Measurements from ENCODE around the gene ELN.
"Not testable (repeated sequence)": the region's sequence is repeated elsewhere in the genome, so short reads cannot be mapped to it uniquely, and the experiment has no call there.

ELN gene

DNA sequence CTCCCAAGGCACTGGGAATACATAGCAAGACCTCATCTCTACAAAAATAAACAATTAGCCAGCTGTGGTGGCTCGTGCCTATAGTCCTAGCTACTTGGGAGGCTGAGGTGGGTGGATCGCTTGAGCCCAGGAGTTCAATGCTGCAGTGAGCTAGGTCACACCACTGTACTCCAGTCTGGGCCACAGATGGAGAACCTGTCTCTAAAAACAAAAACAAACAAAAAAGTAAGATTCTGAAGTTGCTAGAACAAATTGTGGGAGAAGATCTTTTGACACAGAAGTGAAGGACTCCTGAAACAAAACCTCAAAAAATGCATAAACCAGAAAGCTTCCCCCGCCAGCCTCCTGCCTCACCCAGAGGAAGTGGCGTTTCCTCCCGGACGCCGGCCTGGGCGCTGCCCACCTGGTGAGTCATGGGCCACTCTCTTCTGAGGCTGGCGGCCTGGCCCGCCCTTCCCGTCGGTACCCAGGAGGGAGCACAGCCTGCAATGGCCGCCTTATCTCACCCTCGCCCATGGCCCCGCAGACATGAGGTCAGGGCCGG is 25.4 kb upstream of the ELN start:
- no peaks in the 10 kb centered on the region for H3K4me1 ChIP-seq (ENCODE audit: control insufficient read depth, insufficient read depth, low read length)
- no peak overlapping the region for H3K27ac ChIP-seq (ENCODE audit: low read depth, low read length)
- no peaks in the 10 kb centered on the region for H3K9me3 ChIP-seq (ENCODE audit: control insufficient read depth, insufficient read depth, low read length)
- no peak overlapping the region for H3K4me3 ChIP-seq (ENCODE audit: low read depth, low read length)
- no peaks in the 10 kb centered on the region; the same call in 1 of the 2 replicates for H3K27me3 ChIP-seq (ENCODE audit: control insufficient read depth, insufficient read depth, low read length)
- no peak overlapping the region for H3K9ac ChIP-seq (ENCODE audit: low read depth, low read length)
- H3K36me3 ChIP-seq (ENCODE audit: control insufficient read depth, insufficient read depth, low read length) = no peaks in the 10 kb centered on the region

DNA sequence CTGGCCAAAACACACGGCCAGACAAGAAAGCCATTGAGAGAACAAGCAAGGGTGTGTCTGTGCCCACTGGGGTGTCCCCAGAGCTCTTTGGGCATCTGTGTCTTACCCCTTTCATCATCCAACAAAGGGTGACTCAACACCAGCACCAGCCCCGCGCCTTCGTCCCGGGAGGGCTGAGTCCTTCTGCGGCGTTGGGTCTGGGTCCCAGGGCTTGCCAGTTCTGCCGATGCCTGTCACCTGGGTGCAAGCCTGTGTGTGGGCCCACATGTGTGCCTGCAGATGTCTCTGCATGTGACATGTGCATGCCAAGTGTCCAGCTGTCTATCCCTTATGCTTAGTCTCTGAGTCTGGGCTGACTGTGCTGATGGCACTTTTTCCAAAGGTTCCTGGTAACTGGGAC is 24.4 kb upstream of the ELN start:
- Histone ChIP-seq H3K27ac (ENCODE audit: low read depth, low read length) (no peak overlapping the region), H3K4me1 (ENCODE audit: control insufficient read depth, insufficient read depth, low read length) (no peaks in the 10 kb centered on the region), H3K4me3 (ENCODE audit: low read depth, low read length) (no peak overlapping the region), H3K27me3 (ENCODE audit: control insufficient read depth, insufficient read depth, low read length) (no peaks in the 10 kb centered on the region; the same call in 1 of the 2 replicates), H3K9ac (ENCODE audit: low read depth, low read length) (no peak overlapping the region), H3K36me3 (ENCODE audit: control insufficient read depth, insufficient read depth, low read length) (no peaks in the 10 kb centered on the region), H3K9me3 (ENCODE audit: control insufficient read depth, insufficient read depth, low read length) (no peaks in the 10 kb centered on the region)

- Histone ChIP-seq H3K27me3 (ENCODE audit: control insufficient read depth, insufficient read depth, low read length) (no peaks in the 10 kb centered on the region; the same call in 1 of the 2 replicates), H3K9me3 (ENCODE audit: control insufficient read depth, insufficient read depth, low read length) (no peaks in the 10 kb centered on the region), H3K4me1 (ENCODE audit: control insufficient read depth, insufficient read depth, low read length) (no peaks in the 10 kb centered on the region), H3K9ac (ENCODE audit: low read depth, low read length) (no peak overlapping the region), H3K36me3 (ENCODE audit: control insufficient read depth, insufficient read depth, low read length) (no peaks in the 10 kb centered on the region), H3K27ac (ENCODE audit: low read depth, low read length) (no peak overlapping the region), H3K4me3 (ENCODE audit: low read depth, low read length) (no peak overlapping the region)
These were observed 21.9 kb upstream of the ELN start for GRCh38 chr7:74006032-74006431.

GRCh38 chr7:74006451-74007241 is 21.3 kb upstream of the ELN start:
- no peak overlapping the region for H3K9ac ChIP-seq (ENCODE audit: low read depth, low read length)
- H3K27me3 ChIP-seq (ENCODE audit: control insufficient read depth, insufficient read depth, low read length) = no peaks in the 10 kb centered on the region; the same call in 1 of the 2 replicates
- H3K4me1 ChIP-seq (ENCODE audit: control insufficient read depth, insufficient read depth, low read length) = no peaks in the 10 kb centered on the region
- no peak overlapping the region for H3K27ac ChIP-seq (ENCODE audit: low read depth, low read length)
- H3K9me3 ChIP-seq (ENCODE audit: control insufficient read depth, insufficient read depth, low read length) = no peaks in the 10 kb centered on the region
- H3K4me3 ChIP-seq (ENCODE audit: low read depth, low read length) = no peak overlapping the region
- H3K36me3 ChIP-seq (ENCODE audit: control insufficient read depth, insufficient read depth, low read length) = no peaks in the 10 kb centered on the region

DNA sequence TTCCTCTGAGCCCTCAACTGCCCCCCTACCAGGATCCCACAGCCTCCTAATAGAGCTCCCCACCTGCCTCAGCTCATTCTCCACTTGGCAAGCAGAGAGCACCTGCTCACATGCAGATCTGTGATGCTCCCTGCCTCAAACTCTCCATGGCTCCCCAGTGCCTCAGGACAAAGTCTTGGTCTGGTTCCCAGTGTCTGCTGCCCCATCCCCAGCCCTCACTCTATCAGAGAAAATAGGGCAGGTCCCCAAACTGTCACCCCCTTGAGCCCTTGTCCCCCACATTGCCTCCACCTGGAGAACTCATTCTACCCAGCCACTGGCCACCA is 20.8 kb upstream of the ELN start:
- H3K4me3 ChIP-seq (ENCODE audit: low read depth, low read length) = no peak overlapping the region
- H3K9ac ChIP-seq (ENCODE audit: low read depth, low read length) = no peak overlapping the region
- no peaks in the 10 kb centered on the region; the same call in 1 of the 2 replicates for H3K27me3 ChIP-seq (ENCODE audit: control insufficient read depth, insufficient read depth, low read length)
- no peaks in the 10 kb centered on the region for H3K4me1 ChIP-seq (ENCODE audit: control insufficient read depth, insufficient read depth, low read length)
- H3K9me3 ChIP-seq (ENCODE audit: control insufficient read depth, insufficient read depth, low read length) = no peaks in the 10 kb centered on the region
- no peak overlapping the region for H3K27ac ChIP-seq (ENCODE audit: low read depth, low read length)
- no peaks in the 10 kb centered on the region for H3K36me3 ChIP-seq (ENCODE audit: control insufficient read depth, insufficient read depth, low read length)

DNA sequence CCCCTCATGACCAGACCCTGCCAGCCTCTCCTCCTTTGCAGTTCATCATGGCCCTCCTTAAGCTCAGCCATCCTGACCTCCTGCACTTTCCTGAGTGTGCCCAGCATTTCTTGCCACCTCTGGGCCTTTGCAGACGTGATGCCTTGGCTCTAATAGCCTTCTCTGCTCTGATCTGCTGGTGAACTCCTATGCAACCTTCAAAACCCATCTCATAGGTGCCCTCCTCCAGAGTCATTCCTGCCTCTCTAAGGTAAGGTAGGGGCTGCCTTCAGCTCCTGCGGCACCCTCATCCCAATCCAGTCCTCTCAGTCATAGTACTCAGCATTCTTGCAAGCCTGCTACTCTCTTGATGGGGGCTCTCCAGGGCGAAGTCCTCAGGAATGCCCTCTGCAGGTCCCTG is 19.3 kb upstream of the ELN start:
- Histone ChIP-seq H3K9me3 (ENCODE audit: control insufficient read depth, insufficient read depth, low read length) (no peaks in the 10 kb centered on the region), H3K27ac (ENCODE audit: low read depth, low read length) (no peak overlapping the region), H3K9ac (ENCODE audit: low read depth, low read length) (no peak overlapping the region), H3K36me3 (ENCODE audit: control insufficient read depth, insufficient read depth, low read length) (no peaks in the 10 kb centered on the region), H3K4me3 (ENCODE audit: low read depth, low read length) (no peak overlapping the region), H3K4me1 (ENCODE audit: control insufficient read depth, insufficient read depth, low read length) (no peaks in the 10 kb centered on the region; the same call in 1 of the 2 replicates), H3K27me3 (ENCODE audit: control insufficient read depth, insufficient read depth, low read length) (no peaks in the 10 kb centered on the region)

- H3K4me1 ChIP-seq (ENCODE audit: control insufficient read depth, insufficient read depth, low read length) = no peaks in the 10 kb centered on the region; the same call in 1 of the 2 replicates
- H3K27me3 ChIP-seq (ENCODE audit: control insufficient read depth, insufficient read depth, low read length) = no peaks in the 10 kb centered on the region
- H3K27ac ChIP-seq (ENCODE audit: low read depth, low read length) = no peak overlapping the region
- no peaks in the 10 kb centered on the region for H3K9me3 ChIP-seq (ENCODE audit: control insufficient read depth, insufficient read depth, low read length)
- H3K36me3 ChIP-seq (ENCODE audit: control insufficient read depth, insufficient read depth, low read length) = no peaks in the 10 kb centered on the region
- H3K4me3 ChIP-seq (ENCODE audit: low read depth, low read length) = no peak overlapping the region
- no peak overlapping the region for H3K9ac ChIP-seq (ENCODE audit: low read depth, low read length)
These were observed 18.3 kb upstream of the ELN start for GRCh38 chr7:74009719-74010118.

- Histone ChIP-seq H3K4me3 (ENCODE audit: low read depth, low read length) (no peak overlapping the region), H3K9ac (ENCODE audit: low read depth, low read length) (no peak overlapping the region), H3K9me3 (ENCODE audit: control insufficient read depth, insufficient read depth, low read length) (no peaks in the 10 kb centered on the region), H3K4me1 (ENCODE audit: control insufficient read depth, insufficient read depth, low read length) (no peaks in the 10 kb centered on the region; the same call in 1 of the 2 replicates), H3K36me3 (ENCODE audit: control insufficient read depth, insufficient read depth, low read length) (no peaks in the 10 kb centered on the region), H3K27me3 (ENCODE audit: control insufficient read depth, insufficient read depth, low read length) (no peaks in the 10 kb centered on the region), H3K27ac (ENCODE audit: low read depth, low read length) (no peak overlapping the region)
These were observed 17.6 kb upstream of the ELN start for GRCh38 chr7:74010407-74010806.

- not testable (repeated sequence) for H3K36me3 ChIP-seq (ENCODE audit: control insufficient read depth, insufficient read depth, low read length); H3K27ac ChIP-seq (ENCODE audit: low read depth, low read length); H3K9me3 ChIP-seq (ENCODE audit: control insufficient read depth, insufficient read depth, low read length); H3K9ac ChIP-seq (ENCODE audit: low read depth, low read length); H3K4me1 ChIP-seq (ENCODE audit: control insufficient read depth, insufficient read depth, low read length); H3K27me3 ChIP-seq (ENCODE audit: control insufficient read depth, insufficient read depth, low read length); H3K4me3 ChIP-seq (ENCODE audit: low read depth, low read length)
These were observed 16.6 kb upstream of the ELN start for GRCh38 chr7:74011421-74011820.

DNA sequence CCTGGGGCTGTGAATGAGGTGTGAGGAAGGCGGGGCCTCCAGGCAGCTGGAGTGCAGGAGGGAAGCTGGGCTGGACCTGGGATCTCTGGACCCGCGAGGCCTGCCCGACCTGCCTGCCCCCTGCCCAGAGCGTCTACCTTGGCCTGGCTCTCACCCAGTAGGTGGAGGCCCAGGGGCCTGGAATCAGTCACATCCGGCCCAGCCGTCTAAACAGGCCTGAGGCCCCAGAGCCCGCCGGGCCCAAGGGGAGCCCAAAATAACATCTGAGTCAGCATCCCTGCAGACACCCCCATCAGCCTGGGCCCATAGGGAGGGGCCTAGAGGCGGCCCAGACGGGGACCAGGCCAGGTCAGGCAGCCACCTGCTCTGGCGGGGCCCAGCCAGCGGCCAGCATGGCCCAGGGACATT is 15.1 kb upstream of the ELN start:
- Histone ChIP-seq H3K4me1 (ENCODE audit: control insufficient read depth, insufficient read depth, low read length) (no peaks in the 10 kb centered on the region; the same call in 1 of the 2 replicates), H3K9me3 (ENCODE audit: control insufficient read depth, insufficient read depth, low read length) (no peaks in the 10 kb centered on the region), H3K9ac (ENCODE audit: low read depth, low read length) (no peak overlapping the region), H3K36me3 (ENCODE audit: control insufficient read depth, insufficient read depth, low read length) (no peaks in the 10 kb centered on the region), H3K27ac (ENCODE audit: low read depth, low read length) (no peak overlapping the region), H3K4me3 (ENCODE audit: low read depth, low read length) (no peak overlapping the region), H3K27me3 (ENCODE audit: control insufficient read depth, insufficient read depth, low read length) (no peaks in the 10 kb centered on the region)

DNA sequence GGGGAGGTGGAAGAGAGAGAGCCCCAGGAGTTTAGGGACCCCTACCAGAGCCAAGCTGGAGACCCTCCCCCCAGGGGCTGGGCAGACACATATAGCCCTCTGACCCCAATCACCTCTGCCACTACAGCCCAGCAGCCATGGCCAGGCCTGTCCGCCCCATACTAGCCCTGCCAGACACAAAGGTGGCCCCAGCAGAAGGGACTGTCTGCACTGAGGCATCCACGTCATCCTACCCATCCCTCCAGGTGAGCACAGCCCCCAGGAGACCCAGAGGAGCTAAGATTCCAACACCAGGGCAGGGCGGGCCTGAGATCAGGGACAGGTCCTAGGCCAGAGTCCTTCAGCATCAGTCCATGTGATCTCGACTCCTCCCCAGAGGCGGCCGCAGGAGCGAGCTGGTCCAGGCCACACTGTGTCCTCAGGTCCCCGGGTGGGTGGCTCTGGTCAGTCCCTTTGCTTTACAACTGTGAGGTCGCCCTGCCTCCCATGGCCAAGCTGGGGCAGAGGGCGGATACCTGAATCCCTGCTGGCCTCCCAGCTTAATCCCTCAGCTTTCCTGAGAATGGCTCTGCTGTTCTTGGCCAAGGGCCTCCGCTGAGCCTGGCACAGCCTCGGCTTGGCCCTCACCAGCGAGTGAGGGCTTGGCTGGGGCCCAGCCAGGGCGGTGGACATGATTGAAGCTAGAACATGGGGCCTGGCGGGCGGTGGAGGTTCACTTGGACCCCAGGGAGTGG is 14.3 kb upstream of the ELN start:
- Histone ChIP-seq H3K9me3 (ENCODE audit: control insufficient read depth, insufficient read depth, low read length) (no peaks in the 10 kb centered on the region), H3K27me3 (ENCODE audit: control insufficient read depth, insufficient read depth, low read length) (no peaks in the 10 kb centered on the region), H3K4me3 (ENCODE audit: low read depth, low read length) (no peak overlapping the region), H3K4me1 (ENCODE audit: control insufficient read depth, insufficient read depth, low read length) (no peaks in the 10 kb centered on the region; the same call in 1 of the 2 replicates), H3K27ac (ENCODE audit: low read depth, low read length) (no peak overlapping the region), H3K36me3 (ENCODE audit: control insufficient read depth, insufficient read depth, low read length) (no peaks in the 10 kb centered on the region), H3K9ac (ENCODE audit: low read depth, low read length) (no peak overlapping the region)
